Measurements from ENCODE around the gene HNF4A. TPM values are rescaled to one million over a fixed set of nuclear protein-coding genes. Genes with fewer than 3 reads are reported as not detected.

The HNF4A gene
- total and polyA plus RNA-seq, 2 donors (not counting 1 experiment from before 2014, with no cell fraction given) = not detected

DNA sequence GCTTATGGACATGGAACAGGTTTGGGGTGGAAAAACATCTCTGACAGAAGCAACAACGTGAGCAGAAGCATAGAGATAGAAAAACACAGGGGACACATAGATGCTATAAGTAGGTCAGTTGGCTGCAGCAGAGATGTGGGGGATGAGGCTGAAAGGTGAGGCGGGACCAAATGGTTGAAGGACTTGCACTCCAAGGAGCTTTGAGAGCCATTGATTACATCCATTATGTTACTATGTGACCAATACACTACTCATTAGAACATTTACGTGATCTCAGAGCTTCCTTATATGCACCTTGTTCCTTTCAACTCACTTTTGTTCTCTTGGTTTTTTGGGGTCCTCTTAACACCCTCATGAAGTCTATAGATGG, 72.3 kb downstream of the HNF4A start:
- H3K79me2 ChIP-seq (ENCODE audit: control insufficient read depth, insufficient read depth, low read length) = no peaks in the 10 kb centered on the region
- intact Hi-C loops (cut with micrococcal nuclease) = no loop called here
- H3K4me1 Mint-ChIP-seq = no peaks in the 10 kb centered on the region
- ATAC-seq (ENCODE audit: low read depth) (no peak), DNase-seq (no peak)
- H3K9me3 Mint-ChIP-seq (ENCODE audit: insufficient read depth) = no peaks in the 10 kb centered on the region
- H3K27me3 Mint-ChIP-seq = peaks cover 5% of the 10 kb centered on the region
- H3K4me1 ChIP-seq (ENCODE audit: control insufficient read depth in 2 of 2, insufficient read depth in 2 of 2, low read length in 2 of 2) = no peaks in the 10 kb centered on the region
- H4K20me1 ChIP-seq (ENCODE audit: control insufficient read depth, insufficient read depth, low read length, poor library complexity, severe bottlenecking) = no peaks in the 10 kb centered on the region
- no peak overlapping the region for H3K4me2 ChIP-seq (replicated peaks; ENCODE audit: low read depth, low read length, poor library complexity, severe bottlenecking)
- WGBS (ENCODE audit: insufficient coverage) = 63% methylated on average over 1 of the region's 3 CpGs
- H3K4me3 Mint-ChIP-seq = no peak overlapping the region
- peaks cover 0 to 7% (median 0%) of the 10 kb centered on the region in 4 experiments for H3K27me3 ChIP-seq (replicated peaks in 1 of 4; ENCODE audit: control extremely low read depth in 1 of 4, control insufficient read depth in 3 of 4, insufficient read depth in 4 of 4, low read length in 3 of 4)
- H3K9me3 ChIP-seq (ENCODE audit: control extremely low read depth in 1 of 3, control insufficient read depth in 2 of 3, insufficient read depth in 1 of 3, low read length in 2 of 3) = no peaks in the 10 kb centered on the region
- H3K36me3 ChIP-seq (replicated peaks in 1 of 2; ENCODE audit: control extremely low read depth in 1 of 2, control insufficient read depth in 1 of 2, extremely low read depth in 1 of 2, insufficient read depth in 2 of 2, low read length in 1 of 2) = no peaks in the 10 kb centered on the region
- TF ChIP-seq, protein P1, sequence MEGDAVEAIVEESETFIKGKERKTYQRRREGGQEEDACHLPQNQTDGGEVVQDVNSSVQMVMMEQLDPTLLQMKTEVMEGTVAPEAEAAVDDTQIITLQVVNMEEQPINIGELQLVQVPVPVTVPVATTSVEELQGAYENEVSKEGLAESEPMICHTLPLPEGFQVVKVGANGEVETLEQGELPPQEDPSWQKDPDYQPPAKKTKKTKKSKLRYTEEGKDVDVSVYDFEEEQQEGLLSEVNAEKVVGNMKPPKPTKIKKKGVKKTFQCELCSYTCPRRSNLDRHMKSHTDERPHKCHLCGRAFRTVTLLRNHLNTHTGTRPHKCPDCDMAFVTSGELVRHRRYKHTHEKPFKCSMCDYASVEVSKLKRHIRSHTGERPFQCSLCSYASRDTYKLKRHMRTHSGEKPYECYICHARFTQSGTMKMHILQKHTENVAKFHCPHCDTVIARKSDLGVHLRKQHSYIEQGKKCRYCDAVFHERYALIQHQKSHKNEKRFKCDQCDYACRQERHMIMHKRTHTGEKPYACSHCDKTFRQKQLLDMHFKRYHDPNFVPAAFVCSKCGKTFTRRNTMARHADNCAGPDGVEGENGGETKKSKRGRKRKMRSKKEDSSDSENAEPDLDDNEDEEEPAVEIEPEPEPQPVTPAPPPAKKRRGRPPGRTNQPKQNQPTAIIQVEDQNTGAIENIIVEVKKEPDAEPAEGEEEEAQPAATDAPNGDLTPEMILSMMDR (IDR thresholded peaks at IDR 0.05) = no peak
- TF ChIP-seq EZH2 (IDR thresholded peaks at IDR 0.05; ENCODE audit: borderline replicate concordance, insufficient read depth, low read depth, low read length, poor library complexity, severe bottlenecking) = no peak
- no peak overlapping the region for H3K27ac ChIP-seq (ENCODE audit: low read length in 2 of 2)
- no peak overlapping the region for H3K4me3 ChIP-seq (ENCODE audit: control extremely low read depth in 1 of 5, extremely low read depth in 1 of 5, insufficient read depth in 1 of 5, low read depth in 2 of 5, low read length in 4 of 5)
- H3K9ac ChIP-seq (ENCODE audit: low read length) = no peak overlapping the region
- ChIA-PET CTCF (interaction anchor here (1.2 kb wide), 1 partner anchor 8 kb away, joined by 5 read pairs; no protein-coding TSS in a partner anchor), POLR2A (no interaction called here)
- H2AFZ ChIP-seq (ENCODE audit: insufficient read depth, low read depth, low read length, poor library complexity, severe bottlenecking) = no peak overlapping the region
- no peak overlapping the region for H3K27ac Mint-ChIP-seq

DNA sequence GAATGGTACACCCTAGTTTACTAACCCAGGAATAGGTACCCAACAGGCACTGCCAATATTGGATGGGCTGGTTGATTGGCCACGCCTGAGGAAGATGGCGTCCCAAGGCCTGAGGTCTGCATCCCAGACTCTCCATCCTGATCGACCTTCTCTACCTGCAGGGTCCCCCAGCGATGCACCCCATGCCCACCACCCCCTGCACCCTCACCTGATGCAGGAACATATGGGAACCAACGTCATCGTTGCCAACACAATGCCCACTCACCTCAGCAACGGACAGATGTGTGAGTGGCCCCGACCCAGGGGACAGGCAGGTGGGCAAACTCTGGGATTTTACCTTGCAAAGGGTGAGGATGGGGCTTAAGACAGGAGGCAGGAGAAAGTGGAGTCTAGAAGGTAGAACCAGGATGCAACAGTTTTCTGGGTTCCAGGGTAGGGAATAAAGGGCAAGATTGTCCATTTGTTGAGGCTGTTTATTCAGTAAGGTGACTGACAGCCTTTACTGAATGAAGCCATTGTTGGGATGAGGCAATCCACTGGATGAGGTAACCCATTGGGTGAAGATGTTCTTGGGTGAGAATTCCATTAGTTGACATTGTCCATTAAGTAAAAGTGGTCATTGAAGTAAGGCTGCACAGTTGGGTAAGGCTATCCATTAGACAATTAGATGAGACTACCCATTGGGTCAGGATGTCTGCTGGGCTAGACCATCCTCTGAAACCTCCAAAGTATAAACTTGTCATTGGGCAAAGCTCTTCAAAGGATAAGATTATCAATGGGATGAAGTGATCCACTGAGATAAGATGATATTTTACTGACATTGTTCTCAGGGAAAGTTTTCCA, 72.9 kb downstream of the HNF4A start:
- Histone ChIP-seq H3K79me2 (ENCODE audit: control insufficient read depth, insufficient read depth, low read length) (no peaks in the 10 kb centered on the region), H3K4me2 (replicated peaks; ENCODE audit: low read depth, low read length, poor library complexity, severe bottlenecking) (no peak overlapping the region), H2AFZ (ENCODE audit: insufficient read depth, low read depth, low read length, poor library complexity, severe bottlenecking) (no peak overlapping the region), H3K9me3 (ENCODE audit: control extremely low read depth in 1 of 3, control insufficient read depth in 2 of 3, insufficient read depth in 1 of 3, low read length in 2 of 3) (no peaks in the 10 kb centered on the region), H3K4me3 (ENCODE audit: control extremely low read depth in 1 of 5, extremely low read depth in 1 of 5, insufficient read depth in 1 of 5, low read depth in 2 of 5, low read length in 4 of 5) (no peak overlapping the region), H4K20me1 (ENCODE audit: control insufficient read depth, insufficient read depth, low read length, poor library complexity, severe bottlenecking) (no peaks in the 10 kb centered on the region), H3K4me1 (ENCODE audit: control insufficient read depth in 2 of 2, insufficient read depth in 2 of 2, low read length in 2 of 2) (no peaks in the 10 kb centered on the region), H3K27ac (ENCODE audit: low read length in 2 of 2) (no peak overlapping the region), H3K27me3 (replicated peaks in 1 of 4; ENCODE audit: control extremely low read depth in 1 of 4, control insufficient read depth in 3 of 4, insufficient read depth in 4 of 4, low read length in 3 of 4) (peaks cover 0 to 3% (median 0%) of the 10 kb centered on the region in 4 experiments), H3K9ac (ENCODE audit: low read length) (no peak overlapping the region), H3K36me3 (replicated peaks in 1 of 2; ENCODE audit: control extremely low read depth in 1 of 2, control insufficient read depth in 1 of 2, extremely low read depth in 1 of 2, insufficient read depth in 2 of 2, low read length in 1 of 2) (no peaks in the 10 kb centered on the region)
- WGBS (ENCODE audit: insufficient coverage) = 78% methylated on average over 5 of the region's 8 CpGs
- no peaks in the 10 kb centered on the region for H3K4me1 Mint-ChIP-seq
- no peak for DNase-seq
- TF ChIP-seq, protein P1 (IDR thresholded peaks at IDR 0.05) = no peak
- TF ChIP-seq EZH2 (IDR thresholded peaks at IDR 0.05; ENCODE audit: borderline replicate concordance, insufficient read depth, low read depth, low read length, poor library complexity, severe bottlenecking) = no peak
- H3K4me3 Mint-ChIP-seq = no peak overlapping the region
- no peak overlapping the region for H3K27ac Mint-ChIP-seq
- POLR2A ChIA-PET = no interaction called here
- H3K27me3 Mint-ChIP-seq = peaks cover 9% of the 10 kb centered on the region
- H3K9me3 Mint-ChIP-seq (ENCODE audit: insufficient read depth) = no peaks in the 10 kb centered on the region
- intact Hi-C loops (cut with micrococcal nuclease) = no loop called here
- CTCF ChIA-PET = no interaction called here
- no peak for ATAC-seq (ENCODE audit: low read depth)

Measured in B cell (primary cell).